ENCODE results near the gene RAI1. TPM values are rescaled to one million over a fixed set of nuclear protein-coding genes. Genes with fewer than 3 reads are reported as not detected.

The RAI1 gene
- total RNA-seq, 2 experiments from 2014 or later = 17.1 to 49.4 TPM

GRCh38 chr17:17728550-17729251 lies 47.4 kb downstream of the RAI1 start:
- CTCF ChIA-PET (ENCODE audit: unreplicated experiment) = no interaction called here
- Histone ChIP-seq H2AFZ (ENCODE audit: low read length) (no peak overlapping the region), H3K9me2 (ENCODE audit: insufficient read depth, low read length) (no peaks in the 10 kb centered on the region), H3K4me1 (ENCODE audit: insufficient read depth, low read length, poor library complexity, severe bottlenecking) (peaks cover 20% of the 10 kb centered on the region), H3K27ac (ENCODE audit: low read depth, low read length, poor library complexity, severe bottlenecking) (no peak overlapping the region), H3K36me3 (ENCODE audit: insufficient read depth, low read length) (peaks cover 9% of the 10 kb centered on the region; the same call in 1 of the 2 replicates), H3K9me3 (ENCODE audit: low read length) (no peaks in the 10 kb centered on the region), H4K20me1 (ENCODE audit: insufficient read depth, low read length) (peaks cover 7% of the 10 kb centered on the region; the same call in 1 of the 2 replicates), H3K79me2 (ENCODE audit: insufficient read depth, low read depth, low read length) (no peaks in the 10 kb centered on the region), H3K4me2 (ENCODE audit: low read length) (no peak overlapping the region), H3K4me3 (ENCODE audit: low read depth, low read length, poor library complexity, severe bottlenecking) (no peak overlapping the region)
- BruUV-seq (replicated peaks) = no TSS peak
- DNase-seq (ENCODE audit: low spot score) = no peak
- TF ChIP-seq EZH2phosphoT487 (IDR thresholded peaks at IDR 0.05; ENCODE audit: borderline replicate concordance, low read depth, low read length) (no peak), CTCF (conservative IDR thresholded peaks at IDR 0.05; ENCODE audit: low read length) (no peak)
- POLR2A ChIA-PET = no interaction called here
- intact Hi-C loops (cut with micrococcal nuclease; ENCODE audit: unreplicated experiment) = loop anchor here (1.0 to 5.0 kb wide), 2 partner anchors 134 to 191 kb away; no protein-coding TSS in a partner anchor

- intact Hi-C loops (cut with micrococcal nuclease; ENCODE audit: unreplicated experiment) = loop anchor here (1.0 to 5.0 kb wide), 2 partner anchors 133 to 190 kb away; no protein-coding TSS in a partner anchor
- peak; percentile 71 for DNase-seq (ENCODE audit: low spot score)
- ChIA-PET POLR2A (no interaction called here), CTCF (ENCODE audit: unreplicated experiment) (no interaction called here)
- TF ChIP-seq CTCF (conservative IDR thresholded peaks at IDR 0.05; ENCODE audit: low read length) (peak; percentile 81), EZH2phosphoT487 (IDR thresholded peaks at IDR 0.05; ENCODE audit: borderline replicate concordance, low read depth, low read length) (no peak)
- Histone ChIP-seq H3K9me2 (ENCODE audit: insufficient read depth, low read length) (no peaks in the 10 kb centered on the region), H3K4me3 (ENCODE audit: low read depth, low read length, poor library complexity, severe bottlenecking) (no peak overlapping the region), H3K79me2 (ENCODE audit: insufficient read depth, low read depth, low read length) (no peaks in the 10 kb centered on the region), H3K4me1 (ENCODE audit: insufficient read depth, low read length, poor library complexity, severe bottlenecking) (peaks cover 10% of the 10 kb centered on the region), H2AFZ (ENCODE audit: low read length) (no peak overlapping the region), H3K27ac (ENCODE audit: low read depth, low read length, poor library complexity, severe bottlenecking) (no peak overlapping the region), H3K9me3 (ENCODE audit: low read length) (no peaks in the 10 kb centered on the region), H4K20me1 (ENCODE audit: insufficient read depth, low read length) (peaks cover 7% of the 10 kb centered on the region; the same call in 1 of the 2 replicates), H3K36me3 (ENCODE audit: insufficient read depth, low read length) (peaks cover 9% of the 10 kb centered on the region; the same call in 1 of the 2 replicates), H3K4me2 (ENCODE audit: low read length) (no peak overlapping the region)
- no TSS peak for BruUV-seq (replicated peaks)
Observed at GRCh38 chr17:17729620-17730249, 48.5 kb downstream of the RAI1 start.

Data from OCI-LY7 (cell line).